Measurements from ENCODE around the gene USP17L13. TPM values are rescaled to one million over a fixed set of nuclear protein-coding genes. Genes with fewer than 3 reads are reported as not detected.
"Not testable (repeated sequence)": the region's sequence is repeated elsewhere in the genome, so short reads cannot be mapped to it uniquely, and the experiment has no call there.

The USP17L13 gene
- total RNA-seq: not detected

- DNase-seq (ENCODE audit: low spot score in 2 of 2); H3K36me3 ChIP-seq; H3K27ac ChIP-seq; H3K27me3 ChIP-seq; H3K4me3 ChIP-seq; H3K4me1 ChIP-seq; H3K9me3 ChIP-seq: not testable (repeated sequence)
- WGBS, 2 donors: no CpG with 5 or more reads among the region's 14 CpGs
Observed at GRCh38 chr4:9224596-9224995, at the start of gene USP17L13. TSS of gene USP17L13 (plus strand) at chr4:9224896. CDS start at chr4:9224896, 0 bp downstream.

- H3K27ac ChIP-seq; H3K27me3 ChIP-seq; H3K36me3 ChIP-seq; DNase-seq (ENCODE audit: low spot score in 2 of 2); H3K4me1 ChIP-seq; H3K9me3 ChIP-seq; H3K4me3 ChIP-seq: not testable (repeated sequence)
- WGBS, 2 donors: no CpG with 5 or more reads among the region's 13 CpGs
Observed at GRCh38 chr4:9210357-9210756, 14.3 kb upstream of the USP17L13 start, which contains the start of gene USP17L10. TSS of gene USP17L10 (plus strand) at chr4:9210657. CDS start at chr4:9210657, 0 bp downstream.

- 78 to 80% methylated on average over 9 to 12 of the region's 14 CpGs for WGBS, 2 donors
Observed at GRCh38 chr4:9214701-9215100, 10.0 kb upstream of the USP17L13 start.

GRCh38 chr4:9215105-9215504 lies 9.6 kb upstream of the USP17L13 start, which contains the start of gene USP17L11:
TSS of gene USP17L11 (plus strand) at chr4:9215405. CDS start at chr4:9215405, 0 bp downstream.
- not testable (repeated sequence) for H3K4me3 ChIP-seq, H3K36me3 ChIP-seq
- no CpG with 5 or more reads among the region's 14 CpGs for WGBS, 2 donors

More at GRCh38 chr4:9214701-9215100, 10.0 kb upstream of the USP17L13 start:
- H3K4me3 ChIP-seq; H3K36me3 ChIP-seq; H3K27me3 ChIP-seq; DNase-seq (ENCODE audit: low spot score in 2 of 2); H3K4me1 ChIP-seq; H3K27ac ChIP-seq; H3K9me3 ChIP-seq: not testable (repeated sequence)

GRCh38 chr4:9219852-9220251 lies 4.8 kb upstream of the USP17L13 start, which contains the start of gene USP17L12:
TSS of gene USP17L12 (plus strand) at chr4:9220152. CDS start at chr4:9220152, 0 bp downstream.
- WGBS, 2 donors: no CpG with 5 or more reads among the region's 13 CpGs
- not testable (repeated sequence) for H3K4me1 ChIP-seq; H3K27me3 ChIP-seq; H3K27ac ChIP-seq; H3K4me3 ChIP-seq; H3K36me3 ChIP-seq; DNase-seq (ENCODE audit: low spot score in 2 of 2); H3K9me3 ChIP-seq

More at GRCh38 chr4:9215105-9215504, 9.6 kb upstream of the USP17L13 start, which contains the start of gene USP17L11:
- not testable (repeated sequence) for H3K27ac ChIP-seq; DNase-seq (ENCODE audit: low spot score in 2 of 2); H3K9me3 ChIP-seq; H3K4me1 ChIP-seq; H3K27me3 ChIP-seq

- not testable (repeated sequence) for H3K4me3 ChIP-seq; H3K27ac ChIP-seq; H3K27me3 ChIP-seq; H3K36me3 ChIP-seq; H3K4me1 ChIP-seq; DNase-seq (ENCODE audit: low spot score in 2 of 2); H3K9me3 ChIP-seq
- WGBS, 2 donors: 84% methylated on average over 5 of the region's 8 CpGs; no CpG with 5 or more reads in 1 of the 2 donors
Observed at GRCh38 chr4:9230249-9230648, 5.6 kb downstream of the USP17L13 start.

GRCh38 chr4:9234085-9234484 lies 9.4 kb downstream of the USP17L13 start, which contains the start of gene USP17L15:
TSS of gene USP17L15 (plus strand) at chr4:9234385. CDS start at chr4:9234385, 0 bp downstream.
- H3K9me3 ChIP-seq; DNase-seq (ENCODE audit: low spot score in 2 of 2): not testable (repeated sequence)
- no CpG with 5 or more reads among the region's 15 CpGs for WGBS, 2 donors

GRCh38 chr4:9238461-9238860 lies 13.8 kb downstream of the USP17L13 start:
- H3K4me3 ChIP-seq, H3K27ac ChIP-seq, H3K27me3 ChIP-seq, H3K4me1 ChIP-seq, H3K9me3 ChIP-seq, H3K36me3 ChIP-seq: not testable (repeated sequence)
- DNase-seq (ENCODE audit: low spot score in 2 of 2): peak; percentile 3 to 16
- WGBS, 2 donors: no CpG with 5 or more reads among the region's 12 CpGs

More at GRCh38 chr4:9234085-9234484, 9.4 kb downstream of the USP17L13 start, which contains the start of gene USP17L15:
- H3K27ac ChIP-seq, H3K4me3 ChIP-seq, H3K27me3 ChIP-seq, H3K4me1 ChIP-seq, H3K36me3 ChIP-seq: not testable (repeated sequence)

- H3K27ac ChIP-seq; H3K9me3 ChIP-seq; H3K4me1 ChIP-seq; H3K27me3 ChIP-seq; H3K4me3 ChIP-seq; H3K36me3 ChIP-seq; DNase-seq (ENCODE audit: low spot score in 2 of 2): not testable (repeated sequence)
- 90 to 93% methylated on average over 10 to 13 of the region's 14 CpGs for WGBS, 2 donors
Observed at GRCh38 chr4:9243579-9243978, 18.9 kb downstream of the USP17L13 start, which contains the start of gene USP17L17. TSS of gene USP17L17 (plus strand) at chr4:9243879. CDS start at chr4:9243879, 0 bp downstream.

GRCh38 chr4:9247953-9248680 lies 23.4 kb downstream of the USP17L13 start, which contains the start of gene USP17L18:
TSS of gene USP17L18 (plus strand) at chr4:9248630. CDS start at chr4:9248630, 0 bp downstream.
- not testable (repeated sequence) for H3K27ac ChIP-seq, H3K4me3 ChIP-seq, H3K36me3 ChIP-seq, H3K9me3 ChIP-seq, H3K27me3 ChIP-seq, H3K4me1 ChIP-seq
- WGBS, 2 donors: 90 to 92% methylated on average over 12 to 18 of the region's 26 CpGs
- DNase-seq (ENCODE audit: low spot score in 2 of 2): peak; percentile 4 to 42

GRCh38 chr4:9253078-9253477 lies 28.4 kb downstream of the USP17L13 start, which contains the start of gene USP17L19:
TSS of gene USP17L19 (plus strand) at chr4:9253378. CDS start at chr4:9253378, 0 bp downstream.
- no CpG with 5 or more reads among the region's 13 CpGs for WGBS, 2 donors
- not testable (repeated sequence) for DNase-seq (ENCODE audit: low spot score in 2 of 2); H3K4me3 ChIP-seq; H3K4me1 ChIP-seq; H3K36me3 ChIP-seq; H3K27me3 ChIP-seq; H3K9me3 ChIP-seq; H3K27ac ChIP-seq

GRCh38 chr4:9257824-9258223 lies 33.1 kb downstream of the USP17L13 start, which contains the start of gene USP17L20:
TSS of gene USP17L20 (plus strand) at chr4:9258124. CDS start at chr4:9258124, 0 bp downstream.
- not testable (repeated sequence) for H3K27ac ChIP-seq; H3K27me3 ChIP-seq; H3K36me3 ChIP-seq; H3K4me3 ChIP-seq; H3K4me1 ChIP-seq; DNase-seq (ENCODE audit: low spot score in 2 of 2); H3K9me3 ChIP-seq
- WGBS, 2 donors: no CpG with 5 or more reads among the region's 15 CpGs

GRCh38 chr4:9262572-9262971 lies 37.9 kb downstream of the USP17L13 start, which contains the start of gene USP17L21:
TSS of gene USP17L21 (plus strand) at chr4:9262872. CDS start at chr4:9262872, 0 bp downstream.
- H3K27ac ChIP-seq; DNase-seq (ENCODE audit: low spot score in 2 of 2): not testable (repeated sequence)
- no CpG with 5 or more reads among the region's 13 CpGs for WGBS, 2 donors

More at GRCh38 chr4:9262572-9262971, 37.9 kb downstream of the USP17L13 start, which contains the start of gene USP17L21:
- H3K4me1 ChIP-seq, H3K9me3 ChIP-seq, H3K27me3 ChIP-seq, H3K36me3 ChIP-seq, H3K4me3 ChIP-seq: not testable (repeated sequence)

All from tibial nerve (tissue), 4 donors.